ENCODE data around the gene KEL.

KEL gene

DNA sequence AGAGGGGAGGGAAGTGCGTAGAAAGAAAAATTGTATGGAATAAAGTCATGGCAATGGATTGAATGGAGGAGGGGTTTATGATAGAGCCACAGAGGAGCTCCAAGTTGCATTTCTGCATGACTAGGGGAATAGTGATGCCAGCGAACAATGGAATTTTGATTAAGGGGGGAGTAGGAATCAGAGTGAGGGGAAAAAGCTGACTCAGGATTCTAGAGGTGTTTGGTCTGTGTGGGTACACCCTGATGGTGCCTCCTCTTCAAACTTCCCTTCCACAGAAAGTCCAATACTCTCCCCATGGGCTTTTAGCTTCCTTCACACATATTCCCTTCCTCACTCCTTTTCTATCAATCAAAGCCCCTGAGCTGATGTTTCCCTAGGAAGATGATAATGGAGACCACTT, 1.8 kb upstream of the KEL start:
- ChIA-PET CTCF (no interaction called here), POLR2A (ENCODE audit: low non-redundant PET) (no interaction called here)
- no peak for DNase-seq (ENCODE audit: low spot score)
- no peak for TF ChIP-seq CTCF (conservative IDR thresholded peaks at IDR 0.05; ENCODE audit: low read depth)
- no peak overlapping the region for H3K27ac ChIP-seq

DNA sequence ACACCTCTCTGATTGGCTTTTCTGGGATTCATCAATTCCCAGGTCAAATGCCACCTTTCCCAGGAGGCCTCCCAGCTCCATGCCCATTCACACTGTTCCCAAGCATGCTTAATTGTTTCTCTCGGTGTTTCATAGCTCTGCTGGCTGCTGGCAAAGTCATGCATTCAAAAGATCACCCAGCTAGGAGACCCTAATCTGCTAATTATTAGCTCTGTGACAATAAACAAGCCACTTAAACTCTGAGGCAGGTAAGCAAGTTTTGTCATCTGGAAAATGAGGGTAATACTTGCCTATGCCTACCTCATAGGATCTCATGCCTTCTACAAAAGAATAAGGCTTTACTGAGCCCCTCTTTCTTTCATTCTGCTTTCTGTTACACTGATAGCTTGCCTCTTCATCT, 828 bp upstream of the KEL start:
- TF ChIP-seq CTCF (conservative IDR thresholded peaks at IDR 0.05; ENCODE audit: low read depth) = no peak
- CTCF ChIA-PET = no interaction called here
- no peak overlapping the region for H3K27ac ChIP-seq
- no peak for DNase-seq (ENCODE audit: low spot score)
- POLR2A ChIA-PET (ENCODE audit: low non-redundant PET) = no interaction called here

- DNase-seq (ENCODE audit: low spot score) = no peak
- no peak for TF ChIP-seq CTCF (conservative IDR thresholded peaks at IDR 0.05; ENCODE audit: low read depth)
- POLR2A ChIA-PET (ENCODE audit: low non-redundant PET) = no interaction called here
- no peak overlapping the region for H3K27ac ChIP-seq
- CTCF ChIA-PET = interaction anchor here (1.1 to 1.4 kb wide), 2 partner anchors 46 to 81 kb away, joined by 4 to 5 read pairs; no protein-coding TSS in a partner anchor
These were observed 579 bp downstream of the KEL start for GRCh38 chr7:142961595-142961972.

- POLR2A ChIA-PET (ENCODE audit: low non-redundant PET) = no interaction called here
These were observed 1.1 kb downstream of the KEL start for GRCh38 chr7:142960955-142961512.

GRCh38 chr7:142959202-142959601, 3.0 kb downstream of the KEL start:
- TF ChIP-seq CTCF (conservative IDR thresholded peaks at IDR 0.05; ENCODE audit: low read depth) = no peak
- ChIA-PET CTCF (no interaction called here), POLR2A (ENCODE audit: low non-redundant PET) (no interaction called here)
- H3K27ac ChIP-seq = no peak overlapping the region
- no peak for DNase-seq (ENCODE audit: low spot score)

More at GRCh38 chr7:142960955-142961512, 1.1 kb downstream of the KEL start:
- no peak overlapping the region for H3K27ac ChIP-seq
- CTCF ChIA-PET = interaction anchor here (1.1 to 1.4 kb wide), 2 partner anchors 46 to 80 kb away, joined by 4 to 5 read pairs; no protein-coding TSS in a partner anchor
- no peak for TF ChIP-seq CTCF (conservative IDR thresholded peaks at IDR 0.05; ENCODE audit: low read depth)
- no peak for DNase-seq (ENCODE audit: low spot score)

GRCh38 chr7:142957723-142958122, 4.4 kb downstream of the KEL start:
- ChIA-PET POLR2A (ENCODE audit: low non-redundant PET) (no interaction called here), CTCF (no interaction called here)
- TF ChIP-seq CTCF (conservative IDR thresholded peaks at IDR 0.05; ENCODE audit: low read depth) = no peak
- DNase-seq (ENCODE audit: low spot score) = no peak
- H3K27ac ChIP-seq = no peak overlapping the region

Measured in RWPE1 (cell line).